Breast epithelium (tissue), 3 donors: ENCODE results near the gene IFIH1.

Experiments
- CTCF ChIP-seq, 3 donors: fragments of 450-650 bp; IDR thresholded peaks; one replicate each; pipeline ENCODE4 v1.5.1; 2016 to 2017; ENCODE audit warnings: antibody characterized with exemption in 3 of 3, mild to moderate bottlenecking in 3 of 3, moderate library complexity in 3 of 3
- POLR2A ChIP-seq: fragments of 450-650 bp; IDR thresholded peaks from one replicate; pipeline ENCODE4 v1.6.1; 2016; ENCODE audit warnings: antibody characterized with exemption, mild to moderate bottlenecking, moderate library complexity
- POLR2AphosphoS5 ChIP-seq, 3 donors: sonication (generic); formaldehyde crosslinking; IDR thresholded peaks; one replicate each; pipeline ENCODE4 v1.6.1; 2017; ENCODE audit warnings: antibody characterized with exemption in 3 of 3

- TF ChIP-seq CTCF (IDR thresholded peaks at IDR 0.05) (no peak), POLR2A (no peak), POLR2AphosphoS5 (IDR thresholded peaks at IDR 0.05) (no peak)
Measured at GRCh38 chr2:162217598-162217997, 100.9 kb downstream of the IFIH1 start.
